B cell (primary cell): ENCODE data around the gene ITSN1. TPM values are rescaled to one million over a fixed set of nuclear protein-coding genes. Genes with fewer than 3 reads are reported as not detected.

Experiments
- ATAC-seq: fragments of 200-7000 bp; cut with Tn5 transposase; one replicate; pipeline ENCODE4 v1.10.0; 2021; ENCODE audit warnings: low read depth, mild to moderate bottlenecking, moderate number of reproducible peaks, moderate library complexity
- CTCF ChIA-PET: fragments of 350-600 bp; sonication (Branson Sonifier 250); formaldehyde crosslinking; loops from one replicate; lab custom pipeline; 2021; ENCODE audit warnings: antibody characterized with exemption, inconsistent platforms; lab: Charles Lee
- POLR2A ChIA-PET: fragments of 350-600 bp; sonication (Branson Sonifier 250); formaldehyde crosslinking; loops from one replicate; lab custom pipeline; 2021; ENCODE audit warnings: antibody characterized with exemption; lab: Charles Lee
- DNase-seq: peaks from one replicate; pipeline ENCODE4 v3.0.0; 2013
- H2AFZ ChIP-seq: 2 replicates; pipeline ENCODE4 v1.6.1; 2012; ENCODE audit warnings: mild to moderate bottlenecking, low read depth, low read length; ENCODE audit not compliant: insufficient read depth, poor library complexity, severe bottlenecking
- H3K27ac ChIP-seq, 2 donors: 1 replicate in 1 of 2; 2 replicates in 1 of 2; pipeline ENCODE4 v1.5.1; 2012 to 2013; ENCODE audit warnings: low read length in 2 of 2, mild to moderate bottlenecking in 2 of 2, moderate library complexity in 1 of 2
- H3K27me3 ChIP-seq, 4 experiments: fragments of 200-600 bp in 1 of 4; sonication (generic) in 1 of 4; replicated peaks in 1 of 4; 1 replicate in 2 of 4; 2 replicates in 2 of 4; pipeline versions ENCODE4 v1.6.1 to v1.7.0; 2013 to 2016; ENCODE audit warnings: low read length in 3 of 4, mild to moderate bottlenecking in 2 of 4, mixed read lengths in 1 of 4, moderate library complexity in 1 of 4; ENCODE audit not compliant: insufficient read depth in 4 of 4, control insufficient read depth in 3 of 4; ENCODE audit errors: control extremely low read depth in 1 of 4
- H3K36me3 ChIP-seq, 2 experiments: replicated peaks in 1 of 2; 1 replicate in 1 of 2; 2 replicates in 1 of 2; pipeline versions ENCODE4 v1.6.1 to v1.7.1; 2013; ENCODE audit warnings: low read length in 1 of 2; ENCODE audit not compliant: insufficient read depth in 2 of 2, control insufficient read depth in 1 of 2; ENCODE audit errors: control extremely low read depth in 1 of 2, extremely low read depth in 1 of 2
- H3K4me1 ChIP-seq, 2 donors: fragments of 200-600 bp in 1 of 2; sonication (generic) in 1 of 2; 1 replicate in 1 of 2; 2 replicates in 1 of 2; pipeline versions ENCODE4 v1.5.1 to v1.6.1; 2013 to 2017; ENCODE audit warnings: low read length in 2 of 2; ENCODE audit not compliant: control insufficient read depth in 2 of 2, insufficient read depth in 2 of 2
- H3K4me2 ChIP-seq: replicated peaks from 2 replicates; pipeline ENCODE3; 2012; ENCODE audit warnings: mild to moderate bottlenecking, low read depth, low read length; ENCODE audit not compliant: poor library complexity, severe bottlenecking
- H3K4me3 ChIP-seq, 5 experiments: fragments of 200-600 bp in 1 of 5; sonication (generic) in 1 of 5; 1 replicate in 3 of 5; 2 replicates in 2 of 5; pipeline versions ENCODE4 v1.5.1 to v1.7.0; 2011 to 2016; ENCODE audit warnings: low read length in 4 of 5, mild to moderate bottlenecking in 4 of 5, low read depth in 2 of 5, control low read depth in 1 of 5, moderate library complexity in 1 of 5; ENCODE audit not compliant: insufficient read depth in 1 of 5; ENCODE audit errors: control extremely low read depth in 1 of 5, extremely low read depth in 1 of 5
- H3K79me2 ChIP-seq: fragments of 200-600 bp; sonication (generic); one replicate; pipeline ENCODE4 v1.6.0; 2016; ENCODE audit warnings: low read length; ENCODE audit not compliant: control insufficient read depth, insufficient read depth
- H3K9ac ChIP-seq: fragments of 200-600 bp; sonication (generic); 2 replicates; pipeline ENCODE4 v1.6.1; 2017; ENCODE audit warnings: mild to moderate bottlenecking, low read length, moderate library complexity
- H3K9me3 ChIP-seq, 3 donors: one replicate each; pipeline versions ENCODE4 v1.6.1 to v1.7.1; 2013; ENCODE audit warnings: low read length in 2 of 3; ENCODE audit not compliant: control insufficient read depth in 2 of 3, insufficient read depth in 1 of 3; ENCODE audit errors: control extremely low read depth in 1 of 3
- H4K20me1 ChIP-seq: 2 replicates; pipeline ENCODE4 v1.6.0; 2012; ENCODE audit warnings: mild to moderate bottlenecking, low read length; ENCODE audit not compliant: insufficient read depth, control insufficient read depth, poor library complexity, severe bottlenecking
- H3K27ac Mint-ChIP-seq: one replicate; pipeline ENCODE4 v1.8.0; 2021; ENCODE audit warnings: mixed read lengths
- H3K27me3 Mint-ChIP-seq: one replicate; pipeline ENCODE4 v1.8.0; 2021; ENCODE audit warnings: mixed read lengths
- H3K4me1 Mint-ChIP-seq: one replicate; pipeline ENCODE4 v1.8.0; 2021; ENCODE audit warnings: mixed read lengths
- H3K4me3 Mint-ChIP-seq: one replicate; pipeline ENCODE4 v1.8.0; 2021; ENCODE audit warnings: mixed read lengths
- H3K9me3 Mint-ChIP-seq: one replicate; pipeline ENCODE4 v1.8.0; 2022; ENCODE audit warnings: mixed read lengths; ENCODE audit not compliant: insufficient read depth
- EZH2 ChIP-seq: IDR thresholded peaks from 2 replicates; pipeline ENCODE4 v1.6.1; 2012; ENCODE audit warnings: borderline replicate concordance, low read depth, mild to moderate bottlenecking, moderate library complexity, low read length; ENCODE audit not compliant: insufficient read depth, poor library complexity, severe bottlenecking
- WGBS: methylation state at CpG from one replicate; pipeline ENCODE4 v1.1.5; 2013; ENCODE audit warnings: missing lambda C conversion rate; ENCODE audit not compliant: insufficient coverage; 5-methylcytosine and 5-hydroxymethylcytosine counted together
- intact Hi-C: fragments of 100-400 bp; cut with micrococcal nuclease; formaldehyde crosslinking; loops from one replicate; pipeline ENCODE4 v1.10.0; 2022
- polyA plus RNA-seq: library from polyadenylated mRNA; depleted of rRNA; stranded (reverse); fragments of >200 nt; gene quantifications from 2 replicates; pipeline ENCODE4 v1.2.3, GENCODE V29; 2012
- total RNA-seq, 2 donors: library from RNA; stranded (reverse); fragments of 120-200 nt in 1 of 2; gene quantifications; 1 replicate in 1 of 2; 2 replicates in 1 of 2; pipeline versions ENCODE4 v1.2.3 to v1.2.4, GENCODE V29; 2013 to 2022
- TF ChIP-seq, protein P1 (sequence below): fragments of 200-600 bp; IDR thresholded peaks from one replicate; pipeline ENCODE4 v1.8.0; 2022; ENCODE audit warnings: antibody characterized with exemption, mild to moderate bottlenecking

ITSN1 gene
- total and polyA plus RNA-seq, 2 donors (not counting 1 experiment from before 2014, with no cell fraction given) = 0.31 to 2.4 TPM

DNA sequence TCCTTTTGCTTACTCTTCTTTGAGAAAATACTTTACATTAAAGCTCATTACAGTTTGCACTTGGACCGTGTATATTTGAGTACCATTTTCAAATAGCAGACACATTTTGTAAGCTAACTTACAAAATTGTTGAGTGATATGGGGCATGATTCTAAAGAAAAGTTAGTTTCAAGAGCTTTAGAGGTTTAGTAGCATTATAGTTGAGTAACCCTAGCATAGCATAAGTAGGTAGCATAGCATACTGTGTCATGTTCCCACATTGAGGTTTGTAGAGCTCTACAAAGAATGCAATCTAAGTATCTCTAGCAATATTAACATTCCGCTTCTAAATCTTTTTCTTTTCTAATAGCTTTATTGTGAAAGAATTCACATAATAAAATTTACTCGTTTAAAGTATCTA lies 92.0 kb downstream of the ITSN1 start:
- Histone ChIP-seq H4K20me1 (no peaks in the 10 kb centered on the region), H3K4me1 (no peaks in the 10 kb centered on the region), H2AFZ (no peak overlapping the region), H3K4me2 (no peak overlapping the region), H3K27ac (no peak overlapping the region), H3K36me3 (no peaks in the 10 kb centered on the region), H3K9me3 (no peaks in the 10 kb centered on the region), H3K27me3 (no peaks in the 10 kb centered on the region), H3K79me2 (no peaks in the 10 kb centered on the region), H3K9ac (no peak overlapping the region), H3K4me3 (no peak overlapping the region)
- DNase-seq (no peak), ATAC-seq (no peak)
- Mint-ChIP-seq H3K4me3 (no peak overlapping the region), H3K27me3 (no peaks in the 10 kb centered on the region), H3K27ac (no peak overlapping the region), H3K9me3 (no peaks in the 10 kb centered on the region), H3K4me1 (no peaks in the 10 kb centered on the region)
- CTCF ChIA-PET = no interaction called here
- intact Hi-C loops = no loop called here
- POLR2A ChIA-PET = no interaction called here
- WGBS = no CpG with 5 or more reads among the region's 3 CpGs
- TF ChIP-seq EZH2 = no peak
- TF ChIP-seq, protein P1, sequence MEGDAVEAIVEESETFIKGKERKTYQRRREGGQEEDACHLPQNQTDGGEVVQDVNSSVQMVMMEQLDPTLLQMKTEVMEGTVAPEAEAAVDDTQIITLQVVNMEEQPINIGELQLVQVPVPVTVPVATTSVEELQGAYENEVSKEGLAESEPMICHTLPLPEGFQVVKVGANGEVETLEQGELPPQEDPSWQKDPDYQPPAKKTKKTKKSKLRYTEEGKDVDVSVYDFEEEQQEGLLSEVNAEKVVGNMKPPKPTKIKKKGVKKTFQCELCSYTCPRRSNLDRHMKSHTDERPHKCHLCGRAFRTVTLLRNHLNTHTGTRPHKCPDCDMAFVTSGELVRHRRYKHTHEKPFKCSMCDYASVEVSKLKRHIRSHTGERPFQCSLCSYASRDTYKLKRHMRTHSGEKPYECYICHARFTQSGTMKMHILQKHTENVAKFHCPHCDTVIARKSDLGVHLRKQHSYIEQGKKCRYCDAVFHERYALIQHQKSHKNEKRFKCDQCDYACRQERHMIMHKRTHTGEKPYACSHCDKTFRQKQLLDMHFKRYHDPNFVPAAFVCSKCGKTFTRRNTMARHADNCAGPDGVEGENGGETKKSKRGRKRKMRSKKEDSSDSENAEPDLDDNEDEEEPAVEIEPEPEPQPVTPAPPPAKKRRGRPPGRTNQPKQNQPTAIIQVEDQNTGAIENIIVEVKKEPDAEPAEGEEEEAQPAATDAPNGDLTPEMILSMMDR = no peak

DNA sequence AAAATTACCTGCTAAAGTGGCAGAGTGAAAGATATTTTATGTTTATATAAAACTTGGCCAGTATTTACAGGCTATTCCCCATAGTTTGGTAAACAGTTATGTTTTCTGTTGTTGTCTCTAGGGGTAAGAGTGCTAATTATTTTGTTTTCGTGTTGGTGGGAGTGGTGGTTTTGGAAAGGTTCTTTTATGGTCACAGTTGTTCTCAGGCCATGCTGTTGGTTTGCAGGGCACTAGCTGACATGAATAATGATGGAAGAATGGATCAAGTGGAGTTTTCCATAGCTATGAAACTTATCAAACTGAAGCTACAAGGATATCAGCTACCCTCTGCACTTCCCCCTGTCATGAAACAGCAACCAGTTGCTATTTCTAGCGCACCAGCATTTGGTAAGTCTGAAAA lies 92.5 kb downstream of the ITSN1 start:
- no peaks in the 10 kb centered on the region for H4K20me1 ChIP-seq
- no peaks in the 10 kb centered on the region for H3K79me2 ChIP-seq
- no peak overlapping the region for H3K9ac ChIP-seq
- ChIA-PET POLR2A (no interaction called here), CTCF (no interaction called here)
- no peak overlapping the region for H2AFZ ChIP-seq
- no peak overlapping the region for H3K4me2 ChIP-seq
- H3K9me3 ChIP-seq = no peaks in the 10 kb centered on the region
- intact Hi-C loops = no loop called here
- no peaks in the 10 kb centered on the region for H3K36me3 ChIP-seq
- Mint-ChIP-seq H3K27ac (no peak overlapping the region), H3K27me3 (no peaks in the 10 kb centered on the region), H3K4me3 (no peak overlapping the region), H3K9me3 (no peaks in the 10 kb centered on the region), H3K4me1 (no peaks in the 10 kb centered on the region)
- no peaks in the 10 kb centered on the region for H3K27me3 ChIP-seq
- TF ChIP-seq, protein P1 = no peak
- TF ChIP-seq EZH2 = no peak
- no peak for ATAC-seq
- 94% methylated on average over 1 of the region's 2 CpGs for WGBS
- H3K4me1 ChIP-seq = no peaks in the 10 kb centered on the region
- no peak overlapping the region for H3K4me3 ChIP-seq
- no peak for DNase-seq
- no peak overlapping the region for H3K27ac ChIP-seq
